Vagina (tissue), 2 donors: ENCODE measurements around the gene CSPG4.

ENCODE experiments used
- POLR2A ChIP-seq, 2 donors: fragments of 450-650 bp; IDR thresholded peaks; one replicate each; pipeline ENCODE4 v1.6.1; 2017; ENCODE audit warnings: antibody characterized with exemption in 2 of 2, mild to moderate bottlenecking in 2 of 2, moderate library complexity in 2 of 2
- POLR2AphosphoS5 ChIP-seq, 2 donors: sonication (generic); formaldehyde crosslinking; IDR thresholded peaks; one replicate each; pipeline ENCODE4 v1.9.0; 2017; ENCODE audit warnings: antibody characterized with exemption in 2 of 2, mild to moderate bottlenecking in 2 of 2, low read depth in 1 of 2; ENCODE audit not compliant: insufficient read depth in 1 of 2
- TF ChIP-seq, protein P1 (sequence below), 3 experiments: fragments of 450-650 bp in 2 of 3; fragments of 200-600 bp in 1 of 3; sonication (generic) in 1 of 3; IDR thresholded peaks; one replicate each; pipeline ENCODE4 v1.5.1; 2017 to 2019; ENCODE audit warnings: antibody characterized with exemption in 3 of 3, mild to moderate bottlenecking in 2 of 3, moderate library complexity in 2 of 3

- TF ChIP-seq POLR2A (IDR thresholded peaks at IDR 0.05) (no peak), POLR2AphosphoS5 (IDR thresholded peaks at IDR 0.05; ENCODE audit: insufficient read depth in 1 of 2, low read depth in 1 of 2) (no peak)
- TF ChIP-seq, protein P1, sequence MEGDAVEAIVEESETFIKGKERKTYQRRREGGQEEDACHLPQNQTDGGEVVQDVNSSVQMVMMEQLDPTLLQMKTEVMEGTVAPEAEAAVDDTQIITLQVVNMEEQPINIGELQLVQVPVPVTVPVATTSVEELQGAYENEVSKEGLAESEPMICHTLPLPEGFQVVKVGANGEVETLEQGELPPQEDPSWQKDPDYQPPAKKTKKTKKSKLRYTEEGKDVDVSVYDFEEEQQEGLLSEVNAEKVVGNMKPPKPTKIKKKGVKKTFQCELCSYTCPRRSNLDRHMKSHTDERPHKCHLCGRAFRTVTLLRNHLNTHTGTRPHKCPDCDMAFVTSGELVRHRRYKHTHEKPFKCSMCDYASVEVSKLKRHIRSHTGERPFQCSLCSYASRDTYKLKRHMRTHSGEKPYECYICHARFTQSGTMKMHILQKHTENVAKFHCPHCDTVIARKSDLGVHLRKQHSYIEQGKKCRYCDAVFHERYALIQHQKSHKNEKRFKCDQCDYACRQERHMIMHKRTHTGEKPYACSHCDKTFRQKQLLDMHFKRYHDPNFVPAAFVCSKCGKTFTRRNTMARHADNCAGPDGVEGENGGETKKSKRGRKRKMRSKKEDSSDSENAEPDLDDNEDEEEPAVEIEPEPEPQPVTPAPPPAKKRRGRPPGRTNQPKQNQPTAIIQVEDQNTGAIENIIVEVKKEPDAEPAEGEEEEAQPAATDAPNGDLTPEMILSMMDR (IDR thresholded peaks at IDR 0.05): no peak
These were observed 49.1 kb upstream of the CSPG4 start for GRCh38 chr15:75761446-75762356.
